NCI-H128 (cell line): ENCODE measurements around the gene IL2RA.

Experiments used
- DNase-seq: peaks from one replicate; lab custom pipeline; 2025; ENCODE audit not compliant: unreplicated experiment; lab: John Stamatoyannopoulos, UW

Gene IL2RA

GRCh38 chr10:6061056-6061455, 1.1 kb downstream of the IL2RA start:
- DNase-seq: no peak

- DNase-seq: no peak
Measured at GRCh38 chr10:6059506-6059905, 2.7 kb downstream of the IL2RA start.

- no peak for DNase-seq
Measured at GRCh38 chr10:6058682-6059475, 3.3 kb downstream of the IL2RA start.

GRCh38 chr10:6056411-6057135, 5.6 kb downstream of the IL2RA start:
- no peak for DNase-seq

- no peak for DNase-seq
Measured at GRCh38 chr10:6055929-6056328, 6.2 kb downstream of the IL2RA start.

- DNase-seq: no peak
Measured at GRCh38 chr10:6054884-6055283, 7.3 kb downstream of the IL2RA start.

GRCh38 chr10:6053816-6054631, 8.1 kb downstream of the IL2RA start:
- DNase-seq: no peak

- DNase-seq: no peak
Measured at GRCh38 chr10:6053303-6053702, 8.9 kb downstream of the IL2RA start.

GRCh38 chr10:6052247-6053221, 9.6 kb downstream of the IL2RA start:
- no peak for DNase-seq

- DNase-seq: no peak
Measured at GRCh38 chr10:6050801-6051445, 11.2 kb downstream of the IL2RA start.

GRCh38 chr10:6049031-6049400, 13.2 kb downstream of the IL2RA start:
- DNase-seq: no peak

GRCh38 chr10:6048281-6049030, 13.7 kb downstream of the IL2RA start:
- DNase-seq: no peak

- DNase-seq: no peak
Measured at GRCh38 chr10:6047847-6048246, 14.3 kb downstream of the IL2RA start.

- DNase-seq: no peak
Measured at GRCh38 chr10:6046773-6047611, 15.2 kb downstream of the IL2RA start.

- DNase-seq: no peak
Measured at GRCh38 chr10:6045878-6046772, 16.0 kb downstream of the IL2RA start.

- DNase-seq: no peak
Measured at GRCh38 chr10:6045314-6045848, 16.8 kb downstream of the IL2RA start.

GRCh38 chr10:6044751-6045313, 17.3 kb downstream of the IL2RA start:
- DNase-seq: no peak
